Measurements from ENCODE around the gene SF3B2.

DNA sequence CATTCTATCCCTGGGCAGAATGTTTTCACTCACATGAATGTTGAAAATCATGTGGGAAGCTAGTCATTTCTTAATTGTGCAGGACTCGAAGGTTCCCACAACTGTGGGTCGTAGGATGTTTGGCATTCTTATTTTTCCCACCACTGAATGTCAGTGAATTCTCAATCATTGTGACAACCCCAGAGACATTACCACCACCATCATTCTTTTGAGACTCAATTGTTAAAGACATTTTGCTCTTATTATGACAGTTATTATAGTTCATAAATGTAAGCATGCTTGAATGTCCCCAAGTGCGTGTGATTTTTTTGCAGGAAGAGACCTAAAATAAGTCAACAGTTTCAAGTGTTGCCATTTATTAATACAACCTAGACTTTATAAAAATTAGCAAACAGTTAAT is 36.9 kb downstream of the SF3B2 start:
- TF ChIP-seq, protein P1, sequence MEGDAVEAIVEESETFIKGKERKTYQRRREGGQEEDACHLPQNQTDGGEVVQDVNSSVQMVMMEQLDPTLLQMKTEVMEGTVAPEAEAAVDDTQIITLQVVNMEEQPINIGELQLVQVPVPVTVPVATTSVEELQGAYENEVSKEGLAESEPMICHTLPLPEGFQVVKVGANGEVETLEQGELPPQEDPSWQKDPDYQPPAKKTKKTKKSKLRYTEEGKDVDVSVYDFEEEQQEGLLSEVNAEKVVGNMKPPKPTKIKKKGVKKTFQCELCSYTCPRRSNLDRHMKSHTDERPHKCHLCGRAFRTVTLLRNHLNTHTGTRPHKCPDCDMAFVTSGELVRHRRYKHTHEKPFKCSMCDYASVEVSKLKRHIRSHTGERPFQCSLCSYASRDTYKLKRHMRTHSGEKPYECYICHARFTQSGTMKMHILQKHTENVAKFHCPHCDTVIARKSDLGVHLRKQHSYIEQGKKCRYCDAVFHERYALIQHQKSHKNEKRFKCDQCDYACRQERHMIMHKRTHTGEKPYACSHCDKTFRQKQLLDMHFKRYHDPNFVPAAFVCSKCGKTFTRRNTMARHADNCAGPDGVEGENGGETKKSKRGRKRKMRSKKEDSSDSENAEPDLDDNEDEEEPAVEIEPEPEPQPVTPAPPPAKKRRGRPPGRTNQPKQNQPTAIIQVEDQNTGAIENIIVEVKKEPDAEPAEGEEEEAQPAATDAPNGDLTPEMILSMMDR (conservative IDR thresholded peaks at IDR 0.05; ENCODE audit: low read length): no peak
- TF ChIP-seq EZH2phosphoT487 (IDR thresholded peaks at IDR 0.05; ENCODE audit: borderline replicate concordance, low read depth, low read length): no peak

All from OCI-LY7 (cell line).